K562 (cell line): Measurements from ENCODE around the gene SRPK1. TPM values are rescaled to one million over a fixed set of nuclear protein-coding genes. Genes with fewer than 3 reads are reported as not detected.

Experiments
- ATAC-seq: fragments of 200-7000 bp; cut with Tn5 transposase; 3 replicates; pipeline ENCODE4 v1.9.1; 2020; ENCODE audit warnings: moderate library complexity
- BruUV-seq: library from RNA; stranded (reverse); fragments of 400-500 nt; replicated peaks from 2 replicates; lab custom pipeline; 2021; lab: Mats Ljungman, UMichigan
- CTCF ChIA-PET: fragments of 300-600 bp; formaldehyde crosslinking; extraction: SDS; loops from one replicate; lab custom pipeline; 2021; ENCODE audit warnings: low intra/inter-chr PET ratio; lab: Yijun Ruan, JAX
- POLR2A ChIA-PET: fragments of 300-600, 350-650 bp; sonication (Branson Sonifier 250); formaldehyde crosslinking; extraction: SDS; loops from one replicate; lab custom pipeline; 2021; ENCODE audit warnings: antibody characterized with exemption, inconsistent platforms; lab: Yijun Ruan, JAX
- DNase-seq, 4 experiments: peaks; one replicate each; pipeline versions ENCODE4 v3.0.0 to v3.0.0-alpha.2; 2011 to 2018; ENCODE audit warnings: low spot score in 3 of 4, mixed read lengths in 3 of 4; ENCODE audit errors: extremely low read depth in 1 of 4
- FAIRE-seq: peaks from 2 replicates; lab custom pipeline; 2011; peaks lifted over from hg19 to GRCh38; lab: Jason Lieb, UNC
- H2AFZ ChIP-seq: 2 replicates; pipeline ENCODE4 v1.6.0; 2011; ENCODE audit warnings: low read depth, low read length, control low read depth, inconsistent platforms
- H3K27ac ChIP-seq: fragments of 200-600 bp; 3 replicates; pipeline ENCODE4 v1.8.0; 2011; ENCODE audit warnings: low read depth, mild to moderate bottlenecking, control low read depth, inconsistent platforms, low read length, moderate library complexity, mixed read lengths; ENCODE audit errors: extremely low read depth
- H3K27me3 ChIP-seq, 2 experiments: fragments of 300-600 bp in 1 of 2; 2 replicates in 1 of 2; 3 replicates in 1 of 2; pipeline versions ENCODE4 v1.6.0 to v1.8.0; 2011; ENCODE audit warnings: inconsistent platforms in 2 of 2, low read length in 2 of 2, mild to moderate bottlenecking in 1 of 2, mixed read lengths in 1 of 2, moderate library complexity in 1 of 2; ENCODE audit not compliant: control insufficient read depth in 2 of 2, insufficient read depth in 2 of 2
- H3K36me3 ChIP-seq: fragments of 300-600 bp; 3 replicates; pipeline ENCODE4 v1.8.0; 2011; ENCODE audit warnings: mild to moderate bottlenecking, low read length, inconsistent platforms; ENCODE audit not compliant: control insufficient read depth, insufficient read depth
- H3K4me1 ChIP-seq, 2 experiments: fragments of 200-600 bp in 1 of 2; replicated peaks in 1 of 2; 2 replicates in 1 of 2; 3 replicates in 1 of 2; pipeline versions ENCODE4 v1.5.1 to v1.8.0; 2011; ENCODE audit warnings: inconsistent platforms in 2 of 2, low read length in 2 of 2, mild to moderate bottlenecking in 1 of 2, mixed read lengths in 1 of 2, moderate library complexity in 1 of 2; ENCODE audit not compliant: control insufficient read depth in 2 of 2, insufficient read depth in 2 of 2
- H3K4me2 ChIP-seq: 2 replicates; pipeline ENCODE4 v1.6.1; 2011; ENCODE audit warnings: low read length, control low read depth, inconsistent platforms, mixed read lengths; ENCODE audit not compliant: insufficient read depth
- H3K4me3 ChIP-seq: fragments of 200-600 bp; sonication (generic), shearing (Covaris generic); 2 replicates; pipeline ENCODE4 v1.5.1; 2016; ENCODE audit warnings: control low read depth, inconsistent platforms
- H3K79me2 ChIP-seq: fragments of 200-600 bp; 3 replicates; pipeline ENCODE4 v1.8.0; 2011; ENCODE audit warnings: low read length, inconsistent platforms; ENCODE audit not compliant: control insufficient read depth, insufficient read depth
- H3K9ac ChIP-seq, 2 experiments: 2 replicates each; pipeline versions ENCODE4 v1.6.0 to v1.6.1; 2011; ENCODE audit warnings: low read depth in 2 of 2, low read length in 2 of 2, control low read depth in 1 of 2, inconsistent platforms in 1 of 2, mild to moderate bottlenecking in 1 of 2, mixed read lengths in 1 of 2; ENCODE audit not compliant: insufficient read depth in 1 of 2
- H3K9me1 ChIP-seq: one replicate; pipeline ENCODE4 v1.6.0; 2011; ENCODE audit warnings: inconsistent platforms, mild to moderate bottlenecking, low read length, moderate library complexity; ENCODE audit not compliant: control insufficient read depth, insufficient read depth
- H3K9me3 ChIP-seq: replicated peaks from 2 replicates; pipeline ENCODE4 v1.5.1; 2011; ENCODE audit warnings: low read depth, low read length, inconsistent platforms; ENCODE audit not compliant: control insufficient read depth, insufficient read depth
- H4K20me1 ChIP-seq: replicated peaks from 2 replicates; pipeline ENCODE4 v1.6.1; 2011; ENCODE audit warnings: low read length, inconsistent platforms, mixed read lengths; ENCODE audit not compliant: control insufficient read depth, insufficient read depth
- HMBOX1 ChIP-seq: sonication (generic); IDR thresholded peaks from 2 replicates; pipeline ENCODE4 v1.6.1; 2016
- IRF2 ChIP-seq: sonication (generic); formaldehyde crosslinking; IDR thresholded peaks from 2 replicates; pipeline ENCODE4 v1.8.1; 2022; ENCODE audit warnings: mild to moderate bottlenecking, missing genetic modification reagents
- MAX ChIP-seq: sonication (generic); formaldehyde crosslinking; IDR thresholded peaks from 2 replicates; pipeline ENCODE4 v1.9.0; 2022; ENCODE audit warnings: mild to moderate bottlenecking, missing genetic modification reagents
- PHF20 ChIP-seq: fragments of 450-650 bp; IDR thresholded peaks from 2 replicates; pipeline ENCODE4 v1.6.1; 2018; ENCODE audit not compliant: partially characterized antibody
- POU5F1 ChIP-seq: fragments of 150-350 bp; IDR thresholded peaks from 2 replicates; pipeline ENCODE4 v1.6.1; 2014; ENCODE audit warnings: borderline replicate concordance, low read length, low read depth, mild to moderate bottlenecking; ENCODE audit not compliant: partially characterized antibody
- PTRF ChIP-seq: fragments of 450-650 bp; IDR thresholded peaks from 2 replicates; pipeline ENCODE4 v1.6.1; 2016; ENCODE audit warnings: mild to moderate bottlenecking, missing genetic modification characterization, missing compliant biosample characterization
- RERE ChIP-seq: sonication (generic); formaldehyde crosslinking; IDR thresholded peaks from 2 replicates; pipeline ENCODE4 v1.8.0; 2023; ENCODE audit warnings: missing genetic modification reagents, mild to moderate bottlenecking, borderline replicate concordance
- SIRT6 ChIP-seq: IDR thresholded peaks from one replicate; pipeline ENCODE4 v1.6.1; 2012; ENCODE audit warnings: low read depth, mild to moderate bottlenecking, control low read depth, inconsistent platforms, low read length, moderate library complexity
- SLC30A9 ChIP-seq: fragments of 250-450 bp; sonication (Bioruptor Pico); IDR thresholded peaks from 2 replicates; pipeline ENCODE4 v1.8.0; 2022; ENCODE audit warnings: mild to moderate bottlenecking, moderate library complexity
- TCFL5 ChIP-seq: fragments of 250-450 bp; sonication (Bioruptor Pico); conservative IDR thresholded peaks from 2 replicates; pipeline ENCODE4 v1.6.1; 2021; ENCODE audit warnings: mild to moderate bottlenecking, moderate library complexity, matching md5 sums
- TGIF2 ChIP-seq: sonication (generic); formaldehyde crosslinking; IDR thresholded peaks from 2 replicates; pipeline ENCODE4 v1.8.1; 2022; ENCODE audit warnings: mild to moderate bottlenecking, missing genetic modification reagents, moderate library complexity
- USF1 ChIP-seq: sonication (generic); formaldehyde crosslinking; IDR thresholded peaks from 2 replicates; pipeline ENCODE4 v1.9.0; 2022; ENCODE audit warnings: mild to moderate bottlenecking, missing genetic modification reagents
- ZBTB7A ChIP-seq: IDR thresholded peaks from 2 replicates; pipeline ENCODE4 v1.6.1; 2011; ENCODE audit warnings: low read depth, mild to moderate bottlenecking, low read length, moderate library complexity, borderline replicate concordance; ENCODE audit not compliant: control insufficient read depth
- WGBS: fragments of 100-300 bp; shearing (Covaris generic); methylation state at CpG from one replicate; pipeline ENCODE4 v1.1.6; 2016; ENCODE audit warnings: low coverage, mixed read lengths; ENCODE audit not compliant: insufficient coverage; ENCODE audit errors: missing lambda C conversion rate; 5-methylcytosine and 5-hydroxymethylcytosine counted together
- in situ Hi-C: fragments of 300-500 bp; cut with MboI; formaldehyde crosslinking; loops from 4 replicates; pipeline ENCODE4 v1.15.0; 2018; ENCODE audit warnings: inconsistent platforms, mixed read lengths
- intact Hi-C: fragments of 100-400 bp; cut with micrococcal nuclease; formaldehyde crosslinking; loops from 2 replicates; pipeline ENCODE4 v1.14.2; 2022
- polyA plus RNA-seq, 8 experiments: library from polyadenylated mRNA; depleted of rRNA in 4 of 8; stranded (reverse) in 5 of 8; unstranded in 3 of 8; fragments of >200 nt; fragmentation: Nextera tagmentation in 2 of 8; fragmentation: Illumina TruSeq in 1 of 8; extraction: Ambion mirVana in 2 of 8; extraction: Trizol in 1 of 8; gene quantifications; 2 replicates each; pipeline versions ENCODE4 v1.2.1 to v1.2.3, GENCODE V29; 2011 to 2014; ENCODE audit warnings: inconsistent platforms in 1 of 8, missing spikeins in 1 of 8
- total RNA-seq, 7 experiments: library from RNA; depleted of rRNA in 6 of 7; stranded (reverse); fragments of >200 nt in 6 of 7; fragmentation: Illumina TruSeq in 2 of 7; extraction: Trizol in 2 of 7; gene quantifications; 2 replicates each; pipeline versions ENCODE4 v1.2.1 to v1.2.3, GENCODE V29; 2011 to 2021; ENCODE audit warnings: low replicate concordance in 1 of 7

SRPK1 gene
- total and polyA plus RNA-seq, 9 of the 15 experiments (the other 6 are each of a cell fraction or from before 2014, with no cell fraction given) = 99.6 to 185 (median 159) TPM

- no peaks in the 10 kb centered on the region for H3K79me2 ChIP-seq
- no peaks in the 10 kb centered on the region for H3K4me1 ChIP-seq
- ATAC-seq (no peak), DNase-seq (peak in 3 of 4 experiments; percentile 13 to 24 (median 16)), FAIRE-seq (no peak)
- intact Hi-C loops (loop anchor here (1.0 kb wide), 1 partner anchor 11 kb away; no protein-coding TSS in a partner anchor), in situ Hi-C loops (no loop called here)
- no peaks in the 10 kb centered on the region for H3K36me3 ChIP-seq
- H3K4me3 ChIP-seq = no peak overlapping the region
- CTCF ChIA-PET = no interaction called here
- peaks cover 14 to 69% of the 10 kb centered on the region in 2 experiments; a peak in 4 of 5 replicates for H3K27me3 ChIP-seq
- no peaks in the 10 kb centered on the region for H3K9me3 ChIP-seq
- 13% methylated on average over 8 of the region's 8 CpGs for WGBS
- H3K27ac ChIP-seq = no peak overlapping the region
- no peak overlapping the region for H2AFZ ChIP-seq
- POLR2A ChIA-PET = interaction anchor here (0.6 to 3.6 kb wide), 2 partner anchors 10 to 292 kb away, joined by 3 to 48 read pairs; no protein-coding TSS in a partner anchor
- no peak overlapping the region for H3K4me2 ChIP-seq
- H4K20me1 ChIP-seq = peaks cover 3% of the 10 kb centered on the region; the same call in 1 of the 2 replicates
- H3K9me1 ChIP-seq = peaks cover 3% of the 10 kb centered on the region
- no TSS peak for BruUV-seq
- peak overlapping the region in 1 of 2 experiments; percentile 15; a peak in 1 of 4 replicates for H3K9ac ChIP-seq
- TF ChIP-seq IRF2 (CRISPR knock-in tag) = no peak
- TF ChIP-seq SLC30A9 (CRISPR knock-in tag) = no peak
- peak; percentile 21; the same call in 1 of the 2 replicates for TF ChIP-seq MAX (CRISPR knock-in tag)
- peak; percentile 37; the same call in 1 of the 2 replicates for TF ChIP-seq USF1
- no peak for TF ChIP-seq SIRT6
- TF ChIP-seq PHF20 = no peak
- 0 out of 2 replicates have a peak, but pooled peaks have one; percentile 62 for TF ChIP-seq RERE (CRISPR knock-in tag)
- TF ChIP-seq TCFL5 = no peak
- TF ChIP-seq HMBOX1 = no peak
- TF ChIP-seq PTRF (tag) = no peak
- peak; percentile 4; the same call in 1 of the 2 replicates for TF ChIP-seq ZBTB7A
- TF ChIP-seq TGIF2 (CRISPR knock-in tag) = 0 out of 2 replicates have a peak, but pooled peaks have one; percentile 41
- no peak for TF ChIP-seq POU5F1
Measured at GRCh38 chr6:35797837-35798526, 122.9 kb downstream of the SRPK1 start.
